PC-3 (cell line): ENCODE data around the gene DGLUCY.

Source experiments
- CTCF ChIP-seq: fragments of 300-600 bp; sonication (generic); conservative IDR thresholded peaks from 2 replicates; pipeline ENCODE4 v1.5.1; 2017; ENCODE audit warnings: antibody characterized with exemption, low read depth, mild to moderate bottlenecking, low read length
- EZH2 ChIP-seq: fragments of 300-600 bp; sonication (generic); IDR thresholded peaks from one replicate; pipeline ENCODE4 v1.6.1; 2017; ENCODE audit warnings: antibody characterized with exemption, mild to moderate bottlenecking, low read length; ENCODE audit not compliant: unreplicated experiment

GRCh38 chr14:91149462-91149861 lies 35.6 kb downstream of the DGLUCY start:
- TF ChIP-seq CTCF, result no peak
- no peak for TF ChIP-seq EZH2
